Kidney (tissue), 14 donors: Measurements from ENCODE around the gene IZUMO1. TPM values are rescaled to one million over a fixed set of nuclear protein-coding genes. Genes with fewer than 3 reads are reported as not detected.
A peak's percentile ranks its signal among the peaks of the same experiment; 100 is the strongest.
"Not testable (repeated sequence)": the region's sequence is repeated elsewhere in the genome, so short reads cannot be mapped to it uniquely, and the experiment has no call there.

Source experiments
- DNase-seq, 5 donors: peaks; one replicate each; pipeline ENCODE4 v3.0.0-alpha.2; 2013 to 2020
- FAIRE-seq: peaks from 2 replicates; lab custom pipeline; 2012; peaks lifted over from hg19 to GRCh38; lab: Jason Lieb, UNC
- H3K27ac ChIP-seq, 2 donors: one replicate each; pipeline ENCODE4 v1.7.0; 2013; ENCODE audit warnings: low read depth in 2 of 2, low read length in 2 of 2, inconsistent platforms in 1 of 2
- H3K27me3 ChIP-seq: one replicate; pipeline ENCODE4 v1.7.1; 2013; ENCODE audit warnings: low read length, inconsistent platforms; ENCODE audit not compliant: control insufficient read depth, insufficient read depth
- H3K36me3 ChIP-seq, 3 donors: one replicate each; pipeline versions ENCODE4 v1.7.0 to v1.7.1; 2013; ENCODE audit warnings: low read length in 3 of 3, control low read depth in 1 of 3, inconsistent platforms in 1 of 3; ENCODE audit not compliant: insufficient read depth in 3 of 3, control insufficient read depth in 2 of 3
- H3K4me1 ChIP-seq, 3 donors: one replicate each; pipeline versions ENCODE4 v1.7.0 to v1.7.1; 2013; ENCODE audit warnings: low read length in 3 of 3, inconsistent platforms in 1 of 3, low read depth in 1 of 3; ENCODE audit not compliant: control insufficient read depth in 2 of 3, insufficient read depth in 2 of 3
- H3K4me3 ChIP-seq, 3 donors: one replicate each; pipeline versions ENCODE4 v1.7.0 to v1.8.1; 2013; ENCODE audit warnings: low read length in 3 of 3, control low read depth in 1 of 3, inconsistent platforms in 1 of 3
- H3K9ac ChIP-seq, 3 donors: one replicate each; pipeline versions ENCODE4 v1.7.0 to v1.7.1; 2013; ENCODE audit warnings: low read length in 3 of 3, control low read depth in 1 of 3, inconsistent platforms in 1 of 3
- H3K9me3 ChIP-seq, 3 donors: one replicate each; pipeline versions ENCODE4 v1.7.0 to v1.7.1; 2013; ENCODE audit warnings: low read length in 3 of 3, control low read depth in 1 of 3, inconsistent platforms in 1 of 3; ENCODE audit not compliant: control insufficient read depth in 2 of 3, insufficient read depth in 1 of 3
- CTCF ChIP-seq: IDR thresholded peaks from 3 replicates; pipeline ENCODE4 v1.5.1; 2012; ENCODE audit warnings: mild to moderate bottlenecking, moderate library complexity, borderline replicate concordance; ENCODE audit not compliant: insufficient read depth; ENCODE audit errors: extremely low read depth
- intact Hi-C: fragments of 100-400 bp; cut with DNase I; formaldehyde crosslinking; loops from one replicate; pipeline ENCODE4 v1.11.1; 2022
- polyA plus RNA-seq: library from polyadenylated mRNA; stranded (reverse); fragments of 350-450 nt; fragmentation: Illumina TruSeq; extraction: RNeasy Lipid Tissue Mini Kit (QIAGEN cat#74804); gene quantifications from one replicate; pipeline ENCODE4 v1.2.3, GENCODE V29; 2014; ENCODE audit warnings: low read depth, low replicate concordance; ENCODE audit not compliant: insufficient read depth
- total RNA-seq: library from RNA; stranded (reverse); fragmentation: NEBNext Ultra II Directional; extraction: Animal tissue kit (Norgen Biotek cat#: 25700); gene quantifications from one replicate; pipeline ENCODE4 v1.2.1, GENCODE V29; 2021
- donor health status: control.
- donor health status: control.
- donor health status: control.
- donor health status: control.
- donor health status: control.
- donor health status: DM: yes; HTN: yes; CAD: no.
- donor health status: Normal renal cell carcinoma (clear cell type).

The IZUMO1 gene
- total and polyA plus RNA-seq, 2 donors from 2014 or later: 0.79 TPM; not detected in 1

GRCh38 chr19:48720251-48720612 is 26.5 kb downstream of the IZUMO1 start:
- H3K27ac ChIP-seq: peak overlapping the region in 1 of 2 donors; percentile 45
- FAIRE-seq (no peak), DNase-seq (peak in 1 of 5 donors; percentile 80)
- H3K9me3 ChIP-seq: no peaks in the 10 kb centered on the region
- H3K9ac ChIP-seq: peak overlapping the region in 2 of 3 donors; percentile 5 to 26
- no peaks in the 10 kb centered on the region for H3K27me3 ChIP-seq
- H3K4me1 ChIP-seq: peaks cover 0 to 14% (median 0%) of the 10 kb centered on the region in 3 donors
- intact Hi-C loops: no loop called here
- H3K36me3 ChIP-seq: no peaks in the 10 kb centered on the region
- no peak for TF ChIP-seq CTCF
- H3K4me3 ChIP-seq: peak overlapping the region in 2 of 3 donors; percentile 77 to 91

GRCh38 chr19:48719263-48720171 is 27.2 kb downstream of the IZUMO1 start, which contains the start of gene MAMSTR:
Gene MAMSTR, minus strand, starts transcription at chr19:48719725. Its CDS starts 694 bp downstream, at chr19:48719031.
- Histone ChIP-seq H3K4me3 (peak within 1 kb of the TSS in 2 of 3 donors; percentile 77 to 91), H3K36me3 (no peaks in the 10 kb centered on the region), H3K4me1 (peaks cover 0 to 18% (median 0%) of the 10 kb centered on the region in 3 donors), H3K27ac (peak within 1 kb of the TSS in 1 of 2 donors; percentile 45), H3K27me3 (no peaks in the 10 kb centered on the region), H3K9ac (peak within 1 kb of the TSS in 2 of 3 donors; percentile 5 to 26), H3K9me3 (no peaks in the 10 kb centered on the region)
- FAIRE-seq: no peak
- TF ChIP-seq CTCF: no peak
- intact Hi-C loops: no loop called here
- peak; percentile 77 to 91 (median 83) for DNase-seq

- peaks cover 0 to 14% (median under 1%) of the 10 kb centered on the region in 3 donors for H3K4me1 ChIP-seq
- peak in 4 of 5 donors; percentile 54 to 85 (median 78) for DNase-seq
- H3K9ac ChIP-seq: no peak overlapping the region
- H3K27ac ChIP-seq: peak overlapping the region in 1 of 2 donors; percentile 17
- no peaks in the 10 kb centered on the region for H3K36me3 ChIP-seq
- no peaks in the 10 kb centered on the region for H3K27me3 ChIP-seq
- H3K4me3 ChIP-seq: peak overlapping the region in 1 of 3 donors; percentile 21
- intact Hi-C loops: no loop called here
- no peak for TF ChIP-seq CTCF
- H3K9me3 ChIP-seq: no peaks in the 10 kb centered on the region
- FAIRE-seq: no peak
Measured at GRCh38 chr19:48718711-48719231, 27.9 kb downstream of the IZUMO1 start.

GRCh38 chr19:48718106-48718505 is 28.6 kb downstream of the IZUMO1 start:
- H3K9me3 ChIP-seq, FAIRE-seq, H3K27me3 ChIP-seq, H3K4me3 ChIP-seq, DNase-seq, H3K9ac ChIP-seq, H3K27ac ChIP-seq, H3K36me3 ChIP-seq, intact Hi-C loops: not testable (repeated sequence)
- peaks cover 0 to 18% (median 7%) of the 10 kb centered on the region in 3 donors for H3K4me1 ChIP-seq
